NCI-H748 (cell line): ENCODE results near the gene AAGAB.

Experiments used
- DNase-seq: peaks from one replicate; lab custom pipeline; 2025; ENCODE audit not compliant: unreplicated experiment; lab: John Stamatoyannopoulos, UW

Gene AAGAB

DNA sequence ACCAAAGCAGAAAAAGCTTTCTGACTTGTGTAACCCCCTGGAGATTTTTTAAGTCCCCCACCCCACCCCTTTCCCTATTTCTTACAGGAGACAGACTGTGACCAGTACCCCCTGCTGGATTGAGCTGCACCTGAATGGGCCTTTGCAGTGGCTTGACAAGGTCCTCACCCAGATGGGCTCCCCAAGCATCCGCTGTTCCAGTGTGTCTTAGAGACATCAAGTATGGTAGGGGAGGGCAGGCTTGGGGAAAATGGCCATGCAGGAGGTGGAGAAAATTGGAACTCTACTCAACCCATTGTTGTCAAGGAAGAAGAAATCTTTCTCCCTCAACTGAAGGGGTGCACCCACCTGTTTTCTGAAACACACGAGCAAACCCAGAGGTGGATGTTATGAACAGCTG, 64.1 kb downstream of the AAGAB start:
- no peak for DNase-seq

DNA sequence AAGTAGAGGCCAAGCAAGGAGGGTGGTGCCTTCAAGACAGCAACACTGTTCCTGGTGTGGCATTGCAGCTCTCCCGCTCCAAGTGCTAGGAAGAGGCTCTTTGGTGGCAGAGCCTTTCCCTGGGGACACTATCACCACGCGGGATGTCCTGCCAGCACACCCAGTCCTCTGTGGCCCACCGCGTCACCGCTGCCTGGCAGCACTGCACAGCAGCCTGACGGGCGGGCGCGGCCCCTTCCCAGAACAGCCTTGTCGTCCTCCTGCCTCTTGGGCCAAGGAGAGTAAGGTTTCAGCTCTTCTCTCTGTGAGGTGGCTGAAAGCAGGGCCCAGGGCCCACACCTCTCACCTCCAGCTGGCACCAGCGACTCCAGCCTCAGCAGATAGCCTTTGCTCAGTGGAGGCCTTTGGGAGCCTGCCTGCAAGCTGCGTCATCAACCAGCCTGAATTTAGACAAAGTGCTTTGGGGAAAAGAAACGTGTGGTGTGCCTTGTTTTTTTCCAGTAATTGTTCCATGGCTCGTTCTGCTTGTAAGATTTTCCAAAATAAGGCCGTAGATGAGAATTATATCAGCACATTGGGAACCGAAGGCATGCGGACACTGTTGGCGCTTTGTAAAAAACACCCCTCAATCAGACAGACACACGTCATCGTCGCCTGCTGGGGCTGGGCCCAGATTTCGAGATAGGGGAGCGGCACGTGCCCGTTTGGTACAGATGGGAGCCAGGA, 65.0 kb downstream of the AAGAB start:
- no peak for DNase-seq

DNA sequence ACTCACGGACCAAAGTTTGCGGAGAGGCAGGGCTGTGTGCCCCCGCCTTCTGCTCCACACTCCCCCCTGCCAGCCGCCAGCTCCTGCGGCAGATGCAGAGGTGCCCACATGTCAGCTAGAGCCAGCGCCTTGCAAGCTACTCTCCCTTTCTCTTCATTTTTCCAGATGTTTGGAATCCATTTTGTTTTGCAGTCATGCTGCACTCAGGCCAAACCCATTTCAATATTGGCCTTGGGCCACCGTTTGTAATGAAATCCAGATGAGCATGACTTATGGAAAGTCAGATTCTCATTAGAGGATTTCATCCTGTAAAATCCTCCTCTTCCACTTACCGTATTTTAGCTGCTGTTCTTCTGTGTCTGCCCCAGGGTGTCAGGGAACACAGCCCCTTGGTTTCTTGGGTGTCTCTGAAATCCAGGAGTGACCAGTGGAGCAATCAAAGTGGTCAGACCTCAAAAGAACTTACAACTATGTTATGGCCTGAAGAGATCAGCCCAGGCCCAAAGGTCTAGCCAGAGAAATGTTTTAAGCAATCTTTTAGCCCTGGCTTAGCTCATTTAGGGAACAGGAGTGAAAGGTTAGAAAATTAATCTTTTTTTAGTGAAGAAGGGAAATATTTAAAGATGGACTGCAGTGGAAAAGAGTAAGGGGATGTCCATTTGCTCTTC, 65.8 kb downstream of the AAGAB start:
- no peak for DNase-seq

DNA sequence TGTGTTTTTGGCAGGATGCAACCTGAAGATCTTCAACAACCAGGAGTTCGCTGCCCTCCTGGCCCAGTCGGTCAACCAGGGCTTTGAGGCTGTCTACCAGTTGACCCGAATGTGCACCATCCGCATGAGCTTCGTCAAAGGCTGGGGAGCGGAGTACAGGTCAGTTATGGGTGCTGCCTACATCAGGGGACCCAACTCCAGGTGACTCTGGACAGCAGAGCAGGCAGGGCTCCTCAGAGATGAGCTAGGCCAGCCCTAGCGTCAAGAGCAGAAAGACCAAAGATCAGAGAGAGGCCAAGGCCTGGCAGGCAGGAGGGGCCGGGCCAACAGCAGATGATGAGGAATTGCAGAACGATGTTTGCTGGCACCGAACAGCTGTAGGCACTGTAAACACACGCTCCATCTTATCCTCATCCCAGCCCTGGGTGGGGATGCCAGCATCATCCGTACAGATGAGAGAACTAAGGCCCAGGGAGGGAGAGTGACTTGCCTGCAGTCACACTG, 67.1 kb downstream of the AAGAB start:
- no peak for DNase-seq

DNA sequence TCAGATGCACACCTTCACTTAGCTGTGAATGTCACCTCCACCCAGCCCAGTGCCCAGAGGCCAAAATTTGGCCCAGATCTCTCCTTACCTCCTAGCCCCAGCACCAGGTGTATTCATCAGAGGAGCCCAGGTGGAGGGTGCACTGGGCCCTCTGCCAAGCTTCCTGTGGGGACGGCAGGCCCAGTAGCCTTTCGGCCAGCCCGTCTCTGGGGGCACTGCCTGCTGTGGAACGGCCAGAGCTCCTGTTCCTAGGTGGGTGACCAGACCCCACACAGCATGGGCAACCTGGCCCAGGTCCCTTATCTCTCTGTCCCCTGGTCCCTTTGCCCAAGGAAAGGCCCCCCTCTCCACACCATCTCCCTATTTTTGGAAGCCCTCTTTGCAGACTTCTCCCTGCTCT, 67.8 kb downstream of the AAGAB start:
- no peak for DNase-seq

DNA sequence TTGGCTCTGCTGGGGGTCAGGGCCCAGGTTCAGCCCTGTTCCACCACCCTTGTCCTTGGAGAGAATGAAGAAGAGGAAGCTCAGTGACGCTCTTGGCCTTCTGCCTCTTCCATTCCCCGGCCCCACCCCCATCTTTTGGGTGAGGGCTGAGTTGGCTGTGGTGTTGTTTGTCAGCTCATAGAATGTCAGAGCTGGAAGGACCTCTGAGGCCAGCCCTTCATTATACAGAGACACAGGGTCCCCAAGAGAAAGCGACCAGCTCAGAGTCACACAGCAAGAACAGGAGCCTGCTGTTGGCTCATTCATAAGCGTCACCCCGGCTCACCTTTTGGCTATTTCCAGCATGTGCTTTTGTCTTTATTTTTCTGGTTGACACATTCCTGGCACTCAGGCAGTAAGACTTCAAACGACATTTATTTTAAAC, 68.2 kb downstream of the AAGAB start:
- DNase-seq = no peak

DNA sequence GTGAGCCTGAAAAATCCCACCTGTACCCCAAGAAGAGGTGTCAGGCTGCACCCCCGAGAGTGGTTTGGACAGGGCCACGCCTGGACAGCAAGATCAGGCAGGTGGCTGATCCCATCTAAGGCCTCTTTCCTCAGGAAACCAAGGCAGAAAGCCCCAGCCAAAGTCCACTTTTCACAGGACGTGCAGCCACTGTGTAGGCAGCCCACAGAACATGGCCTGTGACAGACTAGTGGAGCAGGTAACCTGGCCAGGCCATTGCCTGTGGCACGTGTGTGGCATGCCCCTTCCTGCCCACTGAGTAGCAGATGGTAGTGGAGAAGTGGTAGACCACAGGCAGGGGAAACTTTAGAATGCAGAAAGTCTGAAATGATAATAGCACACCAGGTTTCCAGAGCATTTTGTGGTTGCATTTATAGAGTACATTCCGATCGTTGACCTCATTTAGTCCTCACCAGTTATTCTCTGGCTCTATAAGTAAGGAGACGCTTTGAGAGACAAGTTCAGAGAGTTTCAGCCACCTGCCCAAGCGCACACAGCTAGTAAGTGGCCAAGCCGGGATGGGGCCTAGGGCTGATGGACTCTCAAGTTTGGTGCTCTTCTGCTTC, 68.7 kb downstream of the AAGAB start:
- DNase-seq = no peak

DNA sequence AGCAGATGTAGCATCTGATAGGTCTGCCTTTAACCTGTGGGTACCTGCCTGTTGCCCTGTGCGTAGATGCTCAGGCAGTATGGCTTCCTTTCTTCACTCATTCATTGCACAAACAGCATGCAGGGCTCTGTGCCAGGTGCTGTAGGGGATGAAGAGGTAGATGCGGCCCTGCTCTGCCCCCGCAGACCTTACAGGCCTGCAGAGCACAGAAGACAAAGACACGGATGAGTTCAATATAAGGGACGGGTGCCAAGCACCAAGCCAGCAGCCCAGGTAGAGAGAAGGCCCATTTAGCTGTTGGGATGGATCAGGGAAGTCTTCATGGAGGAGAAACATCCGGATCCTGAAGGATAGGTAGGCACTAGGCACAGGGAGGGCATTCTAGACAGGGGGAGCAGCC, 69.4 kb downstream of the AAGAB start:
- DNase-seq = no peak

DNA sequence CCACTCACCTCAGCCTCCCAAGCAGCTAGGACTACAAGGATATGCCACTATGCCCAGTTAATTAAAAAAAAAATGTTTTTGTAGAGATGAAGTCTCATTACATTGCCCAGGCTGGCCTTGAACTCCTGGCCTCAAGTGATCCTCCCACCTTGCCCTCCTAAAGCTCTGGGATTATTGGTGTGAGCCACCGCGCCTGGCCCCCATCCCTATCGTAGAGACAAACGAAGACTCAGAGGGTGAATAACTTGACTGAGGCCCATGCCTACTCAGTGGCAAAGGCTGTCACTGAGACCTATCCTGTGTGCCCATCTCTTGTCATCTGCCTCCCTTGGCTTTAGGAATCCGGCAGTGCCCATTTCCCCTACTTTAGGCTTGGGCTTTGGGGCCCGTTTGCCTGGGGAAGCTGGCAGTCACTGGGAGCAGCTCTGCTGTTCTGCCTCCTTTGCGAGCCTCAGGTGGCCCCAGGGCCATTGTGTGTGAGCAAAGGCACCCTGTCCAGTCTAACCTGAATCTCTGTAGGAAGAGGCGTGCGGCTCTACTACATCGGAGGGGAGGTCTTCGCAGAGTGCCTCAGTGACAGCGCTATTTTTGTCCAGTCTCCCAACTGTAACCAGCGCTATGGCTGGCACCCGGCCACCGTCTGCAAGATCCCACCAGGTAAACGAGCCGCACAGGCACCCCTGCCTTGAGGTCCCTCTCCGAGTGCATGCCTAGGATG, 70.1 kb downstream of the AAGAB start:
- no peak for DNase-seq

DNA sequence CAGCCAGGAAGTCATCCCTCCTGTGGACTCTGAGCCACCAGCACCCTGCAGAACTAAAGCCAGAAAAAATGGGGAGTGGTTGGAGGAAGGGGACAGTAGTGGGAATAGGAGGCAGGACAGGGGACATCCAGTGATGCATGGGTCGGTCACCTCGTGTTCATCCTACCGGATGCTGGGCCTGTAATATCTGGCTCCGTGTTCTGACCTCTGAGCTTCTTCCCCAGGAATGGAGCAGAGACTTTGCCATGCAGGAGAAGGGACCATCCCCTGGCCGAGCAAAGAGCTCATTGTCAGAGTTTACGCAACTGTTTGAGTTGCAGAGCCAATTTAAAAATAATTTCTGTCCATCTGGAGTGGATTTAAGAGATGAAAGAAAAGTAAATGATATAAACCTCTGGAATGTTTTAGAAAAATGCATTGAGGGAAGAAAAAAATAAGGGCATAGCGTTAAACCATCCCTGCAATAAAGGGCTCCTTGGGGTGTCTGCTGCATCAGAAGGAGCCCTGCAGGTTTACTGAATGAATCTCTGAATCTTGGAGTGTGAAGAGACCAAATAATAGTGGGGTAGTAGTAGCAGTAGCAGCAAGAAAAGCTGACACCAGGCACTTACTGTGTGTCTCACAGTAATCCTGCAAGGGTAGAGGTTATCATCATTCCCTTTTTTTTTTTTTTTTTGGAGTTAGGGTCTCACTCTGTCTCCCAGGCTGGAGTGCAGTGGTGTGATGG, 70.9 kb downstream of the AAGAB start:
- no peak for DNase-seq

DNA sequence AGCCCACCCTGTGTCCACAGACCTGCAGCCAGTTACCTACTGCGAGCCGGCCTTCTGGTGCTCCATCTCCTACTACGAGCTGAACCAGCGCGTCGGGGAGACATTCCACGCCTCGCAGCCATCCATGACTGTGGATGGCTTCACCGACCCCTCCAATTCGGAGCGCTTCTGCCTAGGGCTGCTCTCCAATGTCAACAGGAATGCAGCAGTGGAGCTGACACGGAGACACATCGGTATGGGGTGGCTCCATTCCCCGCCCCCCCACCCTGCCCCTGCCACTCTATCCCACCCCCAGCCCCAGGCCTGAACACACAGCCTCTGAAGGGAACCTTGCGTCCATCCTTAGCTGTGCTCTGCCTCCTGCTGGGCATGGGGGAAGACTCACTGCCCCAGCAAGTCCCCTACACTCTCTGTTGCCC, 73.2 kb downstream of the AAGAB start:
- DNase-seq = no peak

DNA sequence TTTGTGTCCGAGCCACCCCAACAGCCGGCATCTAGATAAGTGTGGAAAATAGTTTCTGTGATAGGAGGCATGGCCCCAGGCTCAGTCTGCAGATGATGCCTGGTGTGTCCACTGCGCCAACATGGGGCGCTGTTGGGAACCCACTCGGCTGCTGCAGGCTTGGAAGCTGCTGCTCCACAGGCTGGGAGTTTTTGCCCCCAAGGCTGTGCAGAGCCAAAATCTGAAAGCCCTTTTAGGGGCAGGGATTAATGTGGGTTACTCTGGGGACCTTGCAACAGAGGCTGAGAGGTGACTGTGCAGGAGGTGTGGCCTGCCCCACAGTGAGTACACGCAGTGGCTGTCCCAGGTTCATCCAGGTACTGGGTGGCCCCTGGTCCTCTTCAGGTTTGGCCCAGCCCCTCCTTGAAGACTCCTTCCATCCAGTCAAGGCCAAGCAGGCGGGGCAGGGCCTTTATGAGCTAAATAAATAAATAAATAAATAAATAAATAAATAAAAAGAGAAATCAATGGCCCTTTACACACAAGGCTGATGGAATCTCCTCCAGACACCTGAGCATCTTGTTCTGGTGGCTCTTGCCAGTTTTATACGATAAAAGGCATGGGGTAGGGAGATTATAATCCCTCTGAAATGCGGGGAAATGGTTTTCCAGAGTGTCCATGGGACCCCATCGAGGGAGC, 73.8 kb downstream of the AAGAB start:
- DNase-seq = no peak

DNA sequence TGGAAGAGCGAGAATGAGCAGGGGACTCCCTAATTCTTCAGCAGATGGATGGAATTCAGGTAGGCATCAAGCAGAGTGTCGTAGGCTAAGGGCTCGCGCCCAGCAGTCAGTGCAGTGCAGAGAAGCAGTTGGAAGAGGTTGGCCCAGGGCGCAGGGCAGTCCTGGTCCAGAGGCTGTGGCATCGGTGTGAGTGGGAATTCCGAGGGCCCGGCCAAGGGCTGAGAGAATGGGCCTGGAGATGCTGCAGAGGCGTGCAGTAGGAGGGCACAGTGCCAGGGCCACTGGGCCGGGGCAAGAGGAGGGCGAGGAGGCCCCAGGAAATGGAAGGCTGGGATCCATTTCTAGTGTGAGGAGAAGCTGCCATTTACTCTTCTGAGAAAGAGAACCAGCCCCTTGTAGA, 74.4 kb downstream of the AAGAB start:
- DNase-seq = no peak

DNA sequence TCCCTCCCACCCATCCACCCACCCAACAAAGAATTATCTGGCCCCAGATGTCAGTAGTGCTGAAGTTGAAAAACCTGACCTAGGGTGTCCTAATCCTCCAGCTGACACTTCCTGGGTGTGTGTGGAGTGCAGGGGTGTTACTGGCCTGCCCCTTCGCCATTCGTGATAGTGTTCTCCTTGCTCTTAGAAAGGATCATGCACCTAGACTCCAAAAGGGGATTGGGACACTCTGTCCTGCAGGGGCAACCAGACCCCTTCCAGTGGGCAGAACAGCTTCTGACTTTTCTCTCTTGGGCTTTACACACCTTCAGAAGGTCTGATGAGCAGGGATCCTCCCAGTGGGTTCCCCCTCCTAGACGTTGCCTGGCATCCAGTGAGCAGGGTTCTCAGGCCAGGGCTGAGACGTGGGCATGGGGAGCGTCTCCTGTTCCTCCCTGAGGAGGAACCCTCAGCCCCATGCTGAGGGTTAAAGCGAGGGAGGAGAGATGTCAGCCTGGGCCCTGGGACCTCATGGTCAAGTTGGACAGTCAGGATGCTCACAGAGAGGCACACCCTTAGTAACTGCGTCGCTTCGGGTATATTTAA, 75.0 kb downstream of the AAGAB start:
- DNase-seq = no peak

DNA sequence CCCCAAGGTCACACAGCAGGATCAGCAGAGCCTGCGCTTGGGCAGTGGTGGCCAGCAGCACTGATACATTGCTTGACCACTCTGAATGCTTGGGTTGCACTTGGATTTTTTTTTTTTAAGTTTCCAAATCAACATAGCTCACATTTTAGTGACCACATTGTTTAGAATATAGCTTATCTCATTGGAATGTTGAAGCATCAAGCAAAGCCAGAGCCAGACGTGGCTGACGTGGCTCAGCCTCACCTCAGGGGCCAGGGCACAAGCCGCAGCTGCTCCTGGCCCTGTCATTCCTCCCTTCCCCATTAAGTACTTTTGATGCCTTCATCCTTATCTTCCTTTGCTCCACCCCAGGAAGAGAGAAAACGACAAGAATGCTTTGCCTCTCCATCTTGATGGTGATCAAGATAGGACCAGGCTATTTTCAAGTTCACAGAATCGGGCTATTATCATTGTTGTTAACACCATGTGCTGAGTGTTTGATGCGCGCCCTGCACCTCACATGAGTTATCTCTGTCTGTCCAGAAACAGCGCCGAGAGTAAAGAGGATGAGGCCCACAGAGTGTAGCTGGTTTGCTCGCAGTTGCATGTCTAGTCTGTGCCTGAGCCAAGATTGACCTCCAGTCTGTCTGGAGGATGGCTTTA, 75.8 kb downstream of the AAGAB start:
- no peak for DNase-seq

DNA sequence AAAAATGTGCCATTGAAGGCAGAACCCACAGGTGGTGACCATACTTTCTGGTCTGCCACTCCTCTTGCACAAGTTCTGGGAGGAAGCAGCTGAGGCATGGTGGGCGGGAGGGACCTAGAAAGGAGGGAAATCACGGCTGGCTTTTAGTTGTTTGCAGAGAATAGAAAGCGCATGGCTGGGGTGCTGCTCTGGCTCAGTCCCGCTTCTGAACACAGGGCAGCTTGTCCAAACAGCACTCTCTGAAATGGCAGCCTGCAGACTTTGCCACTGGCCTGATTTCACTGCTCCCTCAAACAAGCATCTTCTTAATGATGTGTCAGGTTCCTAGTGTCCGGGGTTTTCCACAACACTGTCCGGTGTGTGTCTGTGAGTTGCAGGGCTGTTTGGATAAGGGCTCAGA, 76.7 kb downstream of the AAGAB start:
- no peak for DNase-seq

DNA sequence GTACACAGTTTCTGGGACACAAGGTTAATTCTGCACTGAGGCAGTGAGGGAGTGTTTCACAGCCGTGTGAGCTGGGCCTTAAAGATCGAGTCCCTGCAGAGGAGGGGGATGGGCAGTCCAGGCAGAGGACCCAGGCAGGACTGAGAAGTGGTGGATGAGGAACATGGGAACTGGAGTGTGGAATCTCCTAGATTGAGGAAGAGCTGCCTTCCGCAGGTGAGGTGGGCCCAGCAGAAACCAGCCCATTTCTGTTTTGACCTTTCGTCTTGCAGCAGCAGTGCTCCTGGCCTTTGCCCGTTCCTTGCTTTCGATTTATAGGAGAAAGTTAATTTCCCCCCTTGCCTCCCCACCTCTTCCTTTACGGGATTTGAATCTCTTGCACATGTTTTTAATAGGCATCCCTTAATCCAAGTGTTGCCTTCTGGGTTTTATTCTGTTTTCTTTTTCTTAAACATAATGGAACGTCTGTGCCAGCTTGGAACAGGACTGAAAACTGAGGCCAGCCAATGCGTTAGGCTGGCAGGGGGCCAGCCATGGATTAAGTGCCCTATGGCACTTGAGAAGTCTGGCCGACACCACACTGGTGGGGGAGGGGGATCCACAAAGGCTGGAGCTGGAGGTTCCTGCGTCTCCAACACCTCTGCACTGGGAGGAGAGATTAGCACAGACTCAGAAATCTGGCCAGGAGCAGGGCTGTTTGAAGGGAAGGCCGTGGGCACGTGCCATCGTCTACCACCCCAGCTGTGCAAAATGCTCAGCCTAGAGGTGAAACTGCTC, 78.1 kb downstream of the AAGAB start:
- DNase-seq = no peak

DNA sequence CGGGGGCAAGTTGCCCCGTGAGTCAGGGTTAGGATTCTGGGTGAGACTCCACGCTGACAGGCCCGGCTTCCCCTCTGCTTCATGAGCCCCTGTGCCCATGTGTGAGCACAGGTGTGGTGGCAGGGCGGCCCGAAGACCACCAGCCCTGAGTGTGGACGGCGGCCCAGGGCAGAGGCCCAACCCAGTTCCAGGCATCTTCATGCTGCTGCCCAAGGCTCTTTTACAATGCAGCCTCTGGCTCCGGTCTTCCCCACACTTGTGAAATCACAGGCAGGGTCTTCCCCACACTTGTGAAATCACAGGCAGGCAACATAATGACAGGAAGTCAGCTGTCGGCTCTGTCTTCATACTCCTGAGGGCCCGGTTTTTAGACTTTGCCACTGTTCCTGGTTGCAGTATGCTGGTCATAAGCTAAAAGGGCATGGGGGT, 78.8 kb downstream of the AAGAB start:
- no peak for DNase-seq
